GM18519 (cell line): ENCODE data around the gene CHD2.

ENCODE experiments used
- ATAC-seq: cut with Tn5 transposase; IDR thresholded peaks from one replicate; pipeline ENCODE4 v1.9.1; 2021; ENCODE audit warnings: mild to moderate bottlenecking, moderate library complexity; ENCODE audit not compliant: unreplicated experiment, low FRiP score

The CHD2 gene

GRCh38 chr15:93044301-93045190 lies 144.4 kb downstream of the CHD2 start:
- ATAC-seq, result no peak

GRCh38 chr15:93045191-93045785 lies 145.2 kb downstream of the CHD2 start:
- ATAC-seq, result no peak

- no peak for ATAC-seq
Observed at GRCh38 chr15:93046120-93046519, 146.0 kb downstream of the CHD2 start.

GRCh38 chr15:93046721-93047120 lies 146.6 kb downstream of the CHD2 start:
- ATAC-seq, result no peak

GRCh38 chr15:93047621-93048425 lies 147.7 kb downstream of the CHD2 start:
- no peak for ATAC-seq

GRCh38 chr15:93048426-93048721 lies 148.2 kb downstream of the CHD2 start:
- ATAC-seq, result no peak

GRCh38 chr15:93048759-93049161 lies 148.6 kb downstream of the CHD2 start:
- ATAC-seq, result no peak

- ATAC-seq, result no peak
Observed at GRCh38 chr15:93049233-93049632, 149.1 kb downstream of the CHD2 start.

- no peak for ATAC-seq
Observed at GRCh38 chr15:93049914-93050578, 149.9 kb downstream of the CHD2 start.

GRCh38 chr15:93050648-93051047 lies 150.5 kb downstream of the CHD2 start:
- ATAC-seq, result no peak

- ATAC-seq, result no peak
Observed at GRCh38 chr15:93051236-93052089, 151.3 kb downstream of the CHD2 start.

- no peak for ATAC-seq
Observed at GRCh38 chr15:93052090-93052879, 152.2 kb downstream of the CHD2 start.

- ATAC-seq, result no peak
Observed at GRCh38 chr15:93055211-93055610, 155.1 kb downstream of the CHD2 start.

- ATAC-seq, result no peak
Observed at GRCh38 chr15:93056836-93057235, 156.7 kb downstream of the CHD2 start.

GRCh38 chr15:93057618-93058017 lies 157.5 kb downstream of the CHD2 start:
- no peak for ATAC-seq

- ATAC-seq, result no peak
Observed at GRCh38 chr15:93058128-93058527, 158.0 kb downstream of the CHD2 start.

GRCh38 chr15:93058904-93059427 lies 158.8 kb downstream of the CHD2 start:
- ATAC-seq, result no peak

GRCh38 chr15:93059442-93059841 lies 159.3 kb downstream of the CHD2 start:
- ATAC-seq, result no peak
